A673 (cell line): Measurements from ENCODE around the gene RBM12.

ENCODE experiments used
- EZH2 ChIP-seq: fragments of 200-600 bp; sonication (generic); IDR thresholded peaks from 2 replicates; pipeline ENCODE4 v1.6.1; 2017; ENCODE audit warnings: borderline replicate concordance, low read depth, mild to moderate bottlenecking, mixed read lengths, antibody characterized with exemption, low read length; ENCODE audit not compliant: poor library complexity, severe bottlenecking
- TF ChIP-seq, protein P1 (sequence below): fragments of 300-800, 200-600 bp; sonication (generic); conservative IDR thresholded peaks from 2 replicates; pipeline ENCODE4 v1.5.1; 2017; ENCODE audit warnings: low read depth, mild to moderate bottlenecking, antibody characterized with exemption, low read length, moderate library complexity, mixed read lengths

DNA sequence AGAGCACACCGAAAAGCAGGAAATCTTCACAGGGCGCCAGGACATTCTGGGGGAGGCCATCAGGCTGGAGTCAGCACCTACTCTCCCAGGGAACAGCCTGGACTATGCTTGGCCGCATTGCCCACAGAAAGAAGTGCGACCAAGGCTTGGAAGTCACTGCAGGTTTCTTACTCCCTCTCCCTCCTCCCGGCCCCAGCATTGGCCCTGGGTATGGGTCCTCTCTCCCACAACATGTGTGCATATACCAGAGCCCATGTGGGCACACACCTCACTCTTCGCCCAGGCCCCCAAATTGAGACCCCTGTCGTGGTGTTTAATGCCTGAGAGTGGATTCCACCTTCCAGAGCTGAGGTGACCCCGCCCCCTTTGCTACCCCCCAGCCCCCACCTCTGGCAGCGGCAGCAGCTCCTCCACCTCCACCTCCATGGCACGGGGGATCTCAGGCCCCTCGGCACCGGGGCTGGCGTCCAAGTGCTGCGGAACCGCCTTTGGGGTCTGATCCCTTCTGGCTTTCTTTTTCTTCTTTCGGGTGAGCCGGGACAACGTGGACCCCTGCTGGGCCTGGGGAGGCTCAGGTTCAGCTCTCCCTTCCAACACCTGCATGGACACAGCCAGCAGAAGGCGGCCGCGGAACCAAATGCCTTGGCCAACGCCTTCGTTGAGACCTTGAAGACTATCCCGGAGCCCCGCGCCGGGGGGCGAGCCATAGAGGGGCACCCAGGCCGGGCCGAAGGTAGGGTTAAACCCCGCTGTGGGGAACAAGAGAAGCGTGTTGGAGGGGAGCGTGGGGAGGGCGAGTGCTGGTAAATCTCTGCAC, 64.3 kb downstream of the RBM12 start:
- TF ChIP-seq, protein P1, sequence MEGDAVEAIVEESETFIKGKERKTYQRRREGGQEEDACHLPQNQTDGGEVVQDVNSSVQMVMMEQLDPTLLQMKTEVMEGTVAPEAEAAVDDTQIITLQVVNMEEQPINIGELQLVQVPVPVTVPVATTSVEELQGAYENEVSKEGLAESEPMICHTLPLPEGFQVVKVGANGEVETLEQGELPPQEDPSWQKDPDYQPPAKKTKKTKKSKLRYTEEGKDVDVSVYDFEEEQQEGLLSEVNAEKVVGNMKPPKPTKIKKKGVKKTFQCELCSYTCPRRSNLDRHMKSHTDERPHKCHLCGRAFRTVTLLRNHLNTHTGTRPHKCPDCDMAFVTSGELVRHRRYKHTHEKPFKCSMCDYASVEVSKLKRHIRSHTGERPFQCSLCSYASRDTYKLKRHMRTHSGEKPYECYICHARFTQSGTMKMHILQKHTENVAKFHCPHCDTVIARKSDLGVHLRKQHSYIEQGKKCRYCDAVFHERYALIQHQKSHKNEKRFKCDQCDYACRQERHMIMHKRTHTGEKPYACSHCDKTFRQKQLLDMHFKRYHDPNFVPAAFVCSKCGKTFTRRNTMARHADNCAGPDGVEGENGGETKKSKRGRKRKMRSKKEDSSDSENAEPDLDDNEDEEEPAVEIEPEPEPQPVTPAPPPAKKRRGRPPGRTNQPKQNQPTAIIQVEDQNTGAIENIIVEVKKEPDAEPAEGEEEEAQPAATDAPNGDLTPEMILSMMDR, result no peak
- TF ChIP-seq EZH2, result no peak
